ENCODE data around the gene FBRSL1. TPM values are rescaled to one million over a fixed set of nuclear protein-coding genes. Genes with fewer than 3 reads are reported as not detected.

Gene FBRSL1
- total and polyA plus RNA-seq, 4 donors, result 2.5 to 35.5 (median 5.6) TPM

DNA sequence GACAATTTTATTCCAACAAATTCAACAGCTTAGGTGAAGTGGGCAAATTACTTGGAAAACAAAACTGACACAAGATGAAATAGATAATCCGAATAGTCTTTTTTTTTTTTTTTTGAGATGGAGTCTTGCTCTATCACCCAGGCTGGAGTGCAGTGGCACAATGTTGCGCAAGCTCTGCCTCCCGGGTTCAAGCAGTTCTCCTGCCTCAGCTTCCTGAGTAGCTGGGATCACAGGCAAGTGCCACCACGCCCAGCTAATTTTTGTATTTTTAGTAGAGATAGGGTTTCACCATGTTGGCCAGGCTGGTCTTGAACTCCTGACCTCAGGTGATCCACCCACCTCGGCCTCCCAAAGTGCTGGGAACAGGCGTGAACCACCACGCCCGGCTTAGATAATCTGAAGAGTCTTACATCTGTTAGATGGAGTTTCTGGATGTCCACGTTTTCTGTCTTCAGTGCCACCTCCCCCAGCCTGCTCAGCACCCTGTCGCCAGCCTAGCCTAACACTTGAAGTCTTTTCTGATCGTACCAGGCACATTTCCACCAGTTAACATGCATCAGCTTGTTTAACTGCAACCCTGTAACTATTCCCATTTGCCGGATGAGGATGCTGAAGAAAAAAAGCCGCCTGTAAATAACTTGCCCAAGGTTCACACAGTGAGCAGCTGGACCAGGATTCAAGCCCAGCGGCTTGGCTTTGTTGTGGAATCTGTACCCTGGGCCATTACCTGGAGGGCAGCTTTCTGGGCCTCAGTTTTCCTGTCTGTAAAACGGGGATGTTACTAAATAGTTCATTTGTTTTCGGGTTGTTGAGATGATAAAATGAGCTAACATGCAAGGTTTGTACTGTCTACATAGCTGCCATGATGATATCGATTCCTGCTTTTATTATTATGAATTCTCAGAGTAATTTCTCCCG lies 26.4 kb downstream of the FBRSL1 start:
- H3K9ac ChIP-seq (ENCODE audit: low read depth in 1 of 2, low read length in 2 of 2), result no peak overlapping the region
- H3K4me3 ChIP-seq (ENCODE audit: low read depth in 1 of 3, low read length in 3 of 3), result no peak overlapping the region
- no peaks in the 10 kb centered on the region for H3K9me3 ChIP-seq (ENCODE audit: control insufficient read depth in 4 of 4, low read length in 3 of 4)
- H3K4me1 ChIP-seq (ENCODE audit: control insufficient read depth in 4 of 4, insufficient read depth in 4 of 4, low read length in 3 of 4), result peaks cover 15 to 60% (median 31%) of the 10 kb centered on the region in 4 donors
- no peaks in the 10 kb centered on the region for H3K27me3 ChIP-seq (ENCODE audit: control insufficient read depth in 4 of 4, insufficient read depth in 4 of 4, low read length in 3 of 4)
- DNase-seq (ENCODE audit: low spot score), result no peak
- 87% methylated on average over 18 of the region's 18 CpGs for WGBS
- peaks cover 0 to 3% (median under 1%) of the 10 kb centered on the region in 4 donors for H3K36me3 ChIP-seq (ENCODE audit: control insufficient read depth in 4 of 4, insufficient read depth in 3 of 4, low read depth in 1 of 4, low read length in 3 of 4)
- TF ChIP-seq GABPA (IDR thresholded peaks at IDR 0.05 in 1 of 2, conservative IDR thresholded peaks at IDR 0.05 in 1 of 2) (no peak), HNF4A (conservative IDR thresholded peaks at IDR 0.05) (peak; percentile 36 to 37), JUND (IDR thresholded peaks at IDR 0.05) (no peak), RXRA (IDR thresholded peaks at IDR 0.05) (no peak), FOXA1 (IDR thresholded peaks at IDR 0.05) (no peak), EGR1 (IDR thresholded peaks at IDR 0.05; ENCODE audit: low read depth in 2 of 2) (no peak)
- TF ChIP-seq, protein P1, sequence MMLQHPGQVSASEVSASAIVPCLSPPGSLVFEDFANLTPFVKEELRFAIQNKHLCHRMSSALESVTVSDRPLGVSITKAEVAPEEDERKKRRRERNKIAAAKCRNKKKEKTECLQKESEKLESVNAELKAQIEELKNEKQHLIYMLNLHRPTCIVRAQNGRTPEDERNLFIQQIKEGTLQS (IDR thresholded peaks at IDR 0.05), result no peak
- TF ChIP-seq, protein P2, sequence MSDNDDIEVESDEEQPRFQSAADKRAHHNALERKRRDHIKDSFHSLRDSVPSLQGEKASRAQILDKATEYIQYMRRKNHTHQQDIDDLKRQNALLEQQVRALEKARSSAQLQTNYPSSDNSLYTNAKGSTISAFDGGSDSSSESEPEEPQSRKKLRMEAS (IDR thresholded peaks at IDR 0.05), result no peak
- peak overlapping the region; percentile 72 to 87 for H3K27ac ChIP-seq (ENCODE audit: low read depth in 1 of 2, low read length in 2 of 2)

DNA sequence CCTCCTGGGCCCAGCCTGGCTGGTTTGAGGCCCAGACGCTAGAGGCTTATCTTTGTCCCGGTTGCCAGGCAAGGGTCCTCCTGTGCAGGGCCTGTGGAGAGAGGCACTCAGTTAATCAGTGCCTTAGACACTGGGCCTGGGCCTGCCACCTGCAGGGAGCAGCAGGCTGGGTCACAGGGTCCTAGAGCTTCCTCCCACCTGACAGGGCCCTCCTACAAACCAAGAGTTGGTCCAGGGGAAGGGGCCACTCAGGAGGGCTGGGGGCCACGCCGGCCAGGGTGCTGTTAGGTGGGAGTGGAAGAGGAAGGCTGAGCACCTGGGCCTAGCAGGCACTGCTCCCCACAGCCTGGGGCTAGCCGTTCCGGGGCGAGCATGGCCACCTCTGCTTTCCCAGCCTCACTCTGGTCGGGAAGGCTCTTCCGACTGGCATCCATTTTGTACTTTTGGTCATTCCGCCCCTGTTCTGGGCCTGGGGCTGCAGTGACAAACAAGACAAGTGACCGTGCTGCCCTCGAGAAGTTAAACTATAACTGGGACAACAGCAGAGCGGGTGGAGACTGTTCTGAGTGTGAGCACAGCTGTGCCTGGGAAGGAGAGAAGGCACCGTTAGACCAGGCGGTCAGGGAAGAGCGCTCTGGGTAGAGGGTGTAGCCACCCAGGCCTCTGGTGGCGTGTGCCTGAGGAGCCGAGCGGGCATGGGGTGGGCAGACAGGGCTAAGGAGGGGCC lies 27.2 kb downstream of the FBRSL1 start:
- H3K4me1 ChIP-seq (ENCODE audit: control insufficient read depth in 4 of 4, insufficient read depth in 4 of 4, low read length in 3 of 4), result peaks cover 15 to 58% (median 31%) of the 10 kb centered on the region in 4 donors
- no peak overlapping the region for H3K4me3 ChIP-seq (ENCODE audit: low read depth in 1 of 3, low read length in 3 of 3)
- no peaks in the 10 kb centered on the region for H3K27me3 ChIP-seq (ENCODE audit: control insufficient read depth in 4 of 4, insufficient read depth in 4 of 4, low read length in 3 of 4)
- TF ChIP-seq JUND (IDR thresholded peaks at IDR 0.05), result no peak
- TF ChIP-seq, protein P2 (IDR thresholded peaks at IDR 0.05), result no peak
- TF ChIP-seq, protein P3, sequence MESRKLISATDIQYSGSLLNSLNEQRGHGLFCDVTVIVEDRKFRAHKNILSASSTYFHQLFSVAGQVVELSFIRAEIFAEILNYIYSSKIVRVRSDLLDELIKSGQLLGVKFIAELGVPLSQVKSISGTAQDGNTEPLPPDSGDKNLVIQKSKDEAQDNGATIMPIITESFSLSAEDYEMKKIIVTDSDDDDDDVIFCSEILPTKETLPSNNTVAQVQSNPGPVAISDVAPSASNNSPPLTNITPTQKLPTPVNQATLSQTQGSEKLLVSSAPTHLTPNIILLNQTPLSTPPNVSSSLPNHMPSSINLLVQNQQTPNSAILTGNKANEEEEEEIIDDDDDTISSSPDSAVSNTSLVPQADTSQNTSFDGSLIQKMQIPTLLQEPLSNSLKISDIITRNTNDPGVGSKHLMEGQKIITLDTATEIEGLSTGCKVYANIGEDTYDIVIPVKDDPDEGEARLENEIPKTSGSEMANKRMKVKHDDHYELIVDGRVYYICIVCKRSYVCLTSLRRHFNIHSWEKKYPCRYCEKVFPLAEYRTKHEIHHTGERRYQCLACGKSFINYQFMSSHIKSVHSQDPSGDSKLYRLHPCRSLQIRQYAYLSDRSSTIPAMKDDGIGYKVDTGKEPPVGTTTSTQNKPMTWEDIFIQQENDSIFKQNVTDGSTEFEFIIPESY (IDR thresholded peaks at IDR 0.05), result no peak
- TF ChIP-seq RAD21 (IDR thresholded peaks at IDR 0.05), result peak in 1 of 2 donors; percentile 20
- TF ChIP-seq HNF4A (conservative IDR thresholded peaks at IDR 0.05), result peak in 1 of 2 donors; percentile 15
- peak; percentile 61 for TF ChIP-seq SP1 (IDR thresholded peaks at IDR 0.05)
- TF ChIP-seq HNF4G (IDR thresholded peaks at IDR 0.05), result no peak
- TF ChIP-seq, protein P4, sequence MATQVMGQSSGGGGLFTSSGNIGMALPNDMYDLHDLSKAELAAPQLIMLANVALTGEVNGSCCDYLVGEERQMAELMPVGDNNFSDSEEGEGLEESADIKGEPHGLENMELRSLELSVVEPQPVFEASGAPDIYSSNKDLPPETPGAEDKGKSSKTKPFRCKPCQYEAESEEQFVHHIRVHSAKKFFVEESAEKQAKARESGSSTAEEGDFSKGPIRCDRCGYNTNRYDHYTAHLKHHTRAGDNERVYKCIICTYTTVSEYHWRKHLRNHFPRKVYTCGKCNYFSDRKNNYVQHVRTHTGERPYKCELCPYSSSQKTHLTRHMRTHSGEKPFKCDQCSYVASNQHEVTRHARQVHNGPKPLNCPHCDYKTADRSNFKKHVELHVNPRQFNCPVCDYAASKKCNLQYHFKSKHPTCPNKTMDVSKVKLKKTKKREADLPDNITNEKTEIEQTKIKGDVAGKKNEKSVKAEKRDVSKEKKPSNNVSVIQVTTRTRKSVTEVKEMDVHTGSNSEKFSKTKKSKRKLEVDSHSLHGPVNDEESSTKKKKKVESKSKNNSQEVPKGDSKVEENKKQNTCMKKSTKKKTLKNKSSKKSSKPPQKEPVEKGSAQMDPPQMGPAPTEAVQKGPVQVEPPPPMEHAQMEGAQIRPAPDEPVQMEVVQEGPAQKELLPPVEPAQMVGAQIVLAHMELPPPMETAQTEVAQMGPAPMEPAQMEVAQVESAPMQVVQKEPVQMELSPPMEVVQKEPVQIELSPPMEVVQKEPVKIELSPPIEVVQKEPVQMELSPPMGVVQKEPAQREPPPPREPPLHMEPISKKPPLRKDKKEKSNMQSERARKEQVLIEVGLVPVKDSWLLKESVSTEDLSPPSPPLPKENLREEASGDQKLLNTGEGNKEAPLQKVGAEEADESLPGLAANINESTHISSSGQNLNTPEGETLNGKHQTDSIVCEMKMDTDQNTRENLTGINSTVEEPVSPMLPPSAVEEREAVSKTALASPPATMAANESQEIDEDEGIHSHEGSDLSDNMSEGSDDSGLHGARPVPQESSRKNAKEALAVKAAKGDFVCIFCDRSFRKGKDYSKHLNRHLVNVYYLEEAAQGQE (IDR thresholded peaks at IDR 0.05), result no peak
- TF ChIP-seq FOXA1 (IDR thresholded peaks at IDR 0.05), result no peak
- TF ChIP-seq FOXA2 (IDR thresholded peaks at IDR 0.05), result no peak
- peak in 1 of 2 donors; percentile 29 for TF ChIP-seq RXRA (IDR thresholded peaks at IDR 0.05)
- peaks cover 0 to 3% (median under 1%) of the 10 kb centered on the region in 4 donors for H3K36me3 ChIP-seq (ENCODE audit: control insufficient read depth in 4 of 4, insufficient read depth in 3 of 4, low read depth in 1 of 4, low read length in 3 of 4)
- DNase-seq (ENCODE audit: low spot score), result peak; percentile 45
- peak overlapping the region in 1 of 2 donors; percentile 43 for H3K9ac ChIP-seq (ENCODE audit: low read depth in 1 of 2, low read length in 2 of 2)
- WGBS, result 36% methylated on average over 19 of the region's 19 CpGs
- peak overlapping the region; percentile 72 to 87 for H3K27ac ChIP-seq (ENCODE audit: low read depth in 1 of 2, low read length in 2 of 2)
- no peaks in the 10 kb centered on the region for H3K9me3 ChIP-seq (ENCODE audit: control insufficient read depth in 4 of 4, low read length in 3 of 4)

All from liver (tissue), 9 donors.